Stimulated activated CD4-positive, alpha-beta T cell treated with anti-CD3 and anti-CD28 coated beads, Interleukin-15, amount 100 ng/mL, for 1 hour (primary cell): ENCODE results near the gene PHF12.

Source experiments
- DNase-seq, 2 donors: peaks; one replicate each; pipeline ENCODE4 v3.0.0-alpha.2; 2020; ENCODE audit warnings: low read depth in 1 of 2, low spot score in 1 of 2

PHF12 gene

DNA sequence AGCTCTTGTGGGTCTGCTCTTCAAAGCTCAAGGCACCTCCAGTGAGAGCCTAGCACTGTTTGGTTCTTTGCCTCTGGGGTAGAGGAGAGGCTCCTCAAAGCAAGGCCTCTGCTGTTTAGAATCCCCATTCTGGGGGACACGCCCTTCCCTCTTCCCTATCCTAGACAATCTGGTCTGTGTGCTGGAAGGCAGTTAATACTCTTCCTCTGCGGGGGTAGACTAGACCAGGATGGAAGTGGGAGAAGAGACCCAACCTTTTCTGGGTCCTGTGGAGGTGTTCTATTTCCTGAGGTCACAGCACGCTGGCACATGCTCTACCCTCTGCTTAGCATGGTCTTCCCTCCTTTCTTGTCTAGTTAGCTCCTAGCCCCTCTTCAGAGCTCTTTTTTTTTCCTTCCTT, 88.8 kb downstream of the PHF12 start:
- DNase-seq = no peak

DNA sequence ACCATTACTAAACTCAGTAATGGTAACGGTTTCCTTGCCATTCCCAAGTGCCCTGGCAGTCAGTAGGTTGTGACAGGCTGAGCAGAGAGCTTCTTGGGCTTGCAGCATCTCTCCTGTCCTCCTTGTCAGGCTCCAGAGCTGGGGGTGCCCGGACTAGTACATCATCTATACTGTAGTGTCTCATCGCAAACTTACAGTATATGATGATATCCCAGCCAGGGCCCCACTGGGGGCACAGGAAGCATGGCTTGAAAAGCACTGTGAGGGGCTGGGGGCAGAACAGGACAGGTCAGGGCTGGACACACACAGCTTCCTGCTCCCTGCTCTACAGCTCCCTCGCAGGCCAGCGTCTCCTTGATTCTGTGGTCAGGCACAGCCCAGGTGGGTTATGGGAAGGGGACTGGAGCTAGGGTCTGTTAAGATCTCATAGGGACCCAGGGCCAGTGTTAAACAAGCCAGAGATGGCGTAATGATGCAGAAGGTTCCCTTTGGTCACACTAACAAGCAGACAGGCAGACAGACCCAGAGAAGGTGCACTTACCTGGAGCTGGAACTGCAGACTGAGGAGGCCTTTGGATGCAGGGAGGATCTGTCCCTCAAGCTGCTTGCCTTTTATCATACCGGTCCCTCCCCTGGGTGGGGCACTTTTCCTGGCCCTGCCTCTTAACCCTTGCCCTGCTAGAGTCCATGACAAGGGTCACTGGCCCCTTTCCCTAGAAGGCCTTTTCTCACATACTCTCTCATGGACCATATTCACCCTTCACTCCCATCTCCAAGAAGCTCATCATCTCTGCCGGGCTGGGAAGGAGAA, 89.7 kb downstream of the PHF12 start:
- DNase-seq = no peak

DNA sequence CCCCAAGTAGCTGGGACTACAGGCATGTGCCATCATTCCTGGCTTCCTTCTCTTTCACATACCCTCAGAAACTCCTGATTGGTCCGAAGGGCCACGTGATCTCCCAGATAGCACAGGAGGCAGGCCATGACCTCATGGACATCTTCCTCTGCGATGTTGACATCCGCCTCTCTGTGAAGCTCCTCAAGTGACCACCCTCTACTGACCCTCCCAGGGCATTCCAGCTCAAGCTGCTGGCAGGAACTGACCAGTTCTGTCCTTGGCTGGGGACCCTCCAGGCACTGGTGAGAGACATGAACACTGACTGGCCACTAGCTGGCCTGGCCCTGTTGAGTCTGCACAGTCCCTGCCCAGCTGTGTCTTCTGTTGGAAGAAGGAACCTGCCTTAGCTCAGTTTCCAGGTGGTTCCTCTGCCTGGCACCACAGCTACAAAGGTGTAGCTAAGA, 90.9 kb downstream of the PHF12 start:
- no peak for DNase-seq

DNA sequence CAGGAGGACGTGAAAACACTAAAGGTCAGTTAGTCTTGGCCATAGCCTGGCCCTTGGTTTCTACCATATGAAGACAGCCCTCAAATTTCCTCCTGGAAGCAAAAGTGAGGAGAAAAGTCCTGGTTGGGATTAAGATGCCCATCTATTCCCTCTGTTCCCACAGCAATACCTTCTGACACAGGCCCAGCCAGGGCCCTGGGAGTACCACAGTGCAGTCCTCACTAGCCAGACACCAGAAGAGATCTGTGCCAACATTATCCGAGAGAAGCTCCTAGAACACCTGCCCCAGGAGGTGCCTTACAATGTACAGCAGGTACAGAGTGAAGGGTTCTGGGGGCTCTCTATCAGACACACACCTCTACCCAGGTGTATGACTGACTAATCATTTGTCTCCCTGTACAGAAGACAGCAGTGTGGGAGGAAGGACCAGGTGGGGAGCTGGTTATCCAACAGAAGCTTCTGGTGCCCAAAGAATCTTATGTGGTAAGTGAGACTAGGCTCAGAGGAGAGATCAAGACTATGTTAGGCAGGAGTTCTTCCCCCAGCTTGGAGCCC, 92.4 kb downstream of the PHF12 start:
- no peak for DNase-seq

DNA sequence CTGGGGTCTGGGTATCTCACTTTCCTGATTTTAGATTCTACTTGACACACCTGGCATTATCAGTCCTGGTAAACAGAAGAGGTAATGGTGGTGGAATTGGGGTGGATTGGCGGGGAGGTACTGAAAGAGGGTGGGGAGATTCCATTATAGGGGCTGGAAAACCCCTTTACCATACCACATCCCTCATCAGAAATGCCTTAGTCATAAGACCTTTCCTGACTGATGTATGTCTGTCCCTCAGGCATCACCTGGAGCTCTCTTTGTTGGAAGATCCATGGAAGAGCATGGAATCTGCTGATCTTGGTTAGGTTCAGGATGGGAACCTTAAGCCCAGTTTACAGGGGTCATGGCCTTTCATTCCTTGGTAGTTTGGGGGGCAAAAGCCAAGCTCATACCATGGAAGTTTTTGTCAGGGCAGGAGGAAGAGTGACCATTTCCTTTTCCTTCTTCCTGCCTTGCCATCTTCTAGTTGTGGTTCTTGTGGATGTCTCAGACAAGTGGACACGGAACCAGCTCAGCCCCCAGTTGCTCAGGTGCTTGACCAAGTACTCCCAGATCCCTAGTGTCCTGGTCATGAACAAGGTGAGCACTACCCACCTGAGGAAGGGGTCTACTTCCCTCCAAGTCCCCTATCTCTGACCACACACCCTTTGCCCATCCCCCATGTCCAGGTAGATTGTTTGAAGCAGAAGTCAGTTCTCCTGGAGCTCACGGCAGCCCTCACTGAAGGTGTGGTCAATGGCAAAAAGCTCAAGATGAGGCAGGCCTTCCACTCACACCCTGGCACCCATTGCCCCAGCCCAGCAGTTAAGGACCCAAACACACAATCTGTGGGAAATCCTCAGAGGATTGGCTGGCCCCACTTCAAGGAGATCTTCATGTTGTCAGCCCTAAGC, 93.2 kb downstream of the PHF12 start:
- no peak for DNase-seq

DNA sequence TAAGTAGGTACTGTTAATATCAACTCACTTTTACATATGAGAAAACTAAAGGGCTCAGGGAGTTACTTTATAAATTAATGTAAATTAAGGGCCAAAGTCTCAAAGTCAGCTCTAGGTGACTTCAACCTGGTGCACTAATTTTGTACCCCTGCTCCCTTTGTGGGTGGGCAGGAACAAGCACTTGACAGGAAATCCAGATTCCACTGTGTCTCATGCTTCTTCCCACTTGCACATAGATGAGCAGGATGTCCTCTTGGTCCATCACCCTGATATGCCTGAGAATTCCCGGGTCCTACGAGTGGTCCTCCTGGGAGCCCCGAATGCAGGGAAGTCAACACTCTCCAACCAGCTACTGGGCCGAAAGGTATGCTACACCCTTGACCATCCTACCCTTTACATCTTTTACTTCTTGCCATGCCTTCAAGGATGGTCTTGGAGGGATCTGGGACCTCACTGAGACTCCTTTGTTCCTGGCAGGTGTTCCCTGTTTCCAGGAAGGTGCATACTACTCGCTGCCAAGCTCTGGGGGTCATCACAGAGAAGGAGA, 95.2 kb downstream of the PHF12 start:
- DNase-seq = no peak

DNA sequence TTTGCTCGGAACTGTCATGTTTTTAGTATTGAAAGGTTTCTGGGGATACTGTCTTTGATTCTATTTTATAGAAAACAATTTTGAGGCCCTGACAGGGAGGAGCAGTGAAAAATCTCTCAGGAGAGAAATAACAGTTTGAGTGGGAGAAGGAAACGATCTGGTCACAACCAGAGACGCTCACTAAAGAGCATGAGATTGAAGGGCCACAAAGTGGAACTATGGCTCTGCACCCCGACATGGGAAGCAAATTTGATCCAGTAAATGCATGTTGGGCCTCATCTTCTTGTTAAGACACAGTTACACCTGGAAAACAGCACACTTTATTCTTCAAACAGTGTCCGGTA, 96.0 kb downstream of the PHF12 start:
- no peak for DNase-seq
